Glomerular visceral epithelial cell (primary cell): ENCODE data around the gene DGKG.

Experiments used
- DNase-seq: peaks from one replicate; pipeline ENCODE4 v3.0.0-alpha.2; 2016; ENCODE audit errors: extremely low spot score

Gene DGKG

GRCh38 chr3:186367631-186368030 lies 5.6 kb upstream of the DGKG start:
- DNase-seq = no peak

GRCh38 chr3:186366206-186366605 lies 4.2 kb upstream of the DGKG start:
- DNase-seq = no peak

- no peak for DNase-seq
Observed at GRCh38 chr3:186365202-186365974, 3.4 kb upstream of the DGKG start.

- no peak for DNase-seq
Observed at GRCh38 chr3:186362988-186363387, 954 bp upstream of the DGKG start.

- no peak for DNase-seq
Observed at GRCh38 chr3:186362537-186362842, 456 bp upstream of the DGKG start.

- no peak for DNase-seq
Observed at GRCh38 chr3:186361246-186361761, 730 bp downstream of the DGKG start.

- no peak for DNase-seq
Observed at GRCh38 chr3:186360779-186361178, 1.3 kb downstream of the DGKG start.

GRCh38 chr3:186359078-186359477 lies 3.0 kb downstream of the DGKG start:
- no peak for DNase-seq

GRCh38 chr3:186356152-186356551 lies 5.9 kb downstream of the DGKG start:
- DNase-seq = no peak

GRCh38 chr3:186354100-186354499 lies 7.9 kb downstream of the DGKG start:
- DNase-seq = no peak

- no peak for DNase-seq
Observed at GRCh38 chr3:186352369-186352768, 9.7 kb downstream of the DGKG start.

- no peak for DNase-seq
Observed at GRCh38 chr3:186342197-186342596, 19.8 kb downstream of the DGKG start.

- DNase-seq = no peak
Observed at GRCh38 chr3:186340204-186340603, 21.8 kb downstream of the DGKG start.

- no peak for DNase-seq
Observed at GRCh38 chr3:186339180-186339918, 22.7 kb downstream of the DGKG start.

GRCh38 chr3:186333256-186333655 lies 28.8 kb downstream of the DGKG start:
- no peak for DNase-seq

- DNase-seq = no peak
Observed at GRCh38 chr3:186330772-186331460, 31.1 kb downstream of the DGKG start.

- DNase-seq = no peak
Observed at GRCh38 chr3:186329589-186329988, 32.4 kb downstream of the DGKG start.

GRCh38 chr3:186327912-186328487 lies 34.0 kb downstream of the DGKG start:
- no peak for DNase-seq

- DNase-seq = no peak
Observed at GRCh38 chr3:186322761-186323160, 39.3 kb downstream of the DGKG start.

GRCh38 chr3:186321746-186322145 lies 40.3 kb downstream of the DGKG start:
- no peak for DNase-seq

- no peak for DNase-seq
Observed at GRCh38 chr3:186320862-186321568, 41.0 kb downstream of the DGKG start.

GRCh38 chr3:186319945-186320344 lies 42.1 kb downstream of the DGKG start:
- DNase-seq = no peak
